SK-N-SH (cell line): ENCODE data around the gene MINDY4.

Source experiments
- CHD2 ChIP-seq: fragments of 150-350 bp; IDR thresholded peaks from 2 replicates; pipeline ENCODE4 v1.6.1; 2018; ENCODE audit warnings: low read length; ENCODE audit not compliant: partially characterized antibody
- EP300 ChIP-seq, 2 experiments: IDR thresholded peaks; 2 replicates each; pipeline versions ENCODE4 v1.4.0 to v1.6.1; 2012; ENCODE audit warnings: borderline replicate concordance in 1 of 2, low read depth in 1 of 2, low read length in 1 of 2
- EZH2phosphoT487 ChIP-seq: fragments of 200-600 bp; sonication (generic); IDR thresholded peaks from 2 replicates; pipeline ENCODE4 v1.6.1; 2017; ENCODE audit warnings: low read depth, mixed run types, mild to moderate bottlenecking, antibody characterized with exemption, moderate library complexity, borderline replicate concordance
- POLR2AphosphoS5 ChIP-seq: IDR thresholded peaks from 2 replicates; pipeline ENCODE4 v1.6.1; 2012; ENCODE audit warnings: low read depth, low read length
- RFX5 ChIP-seq: IDR thresholded peaks from 2 replicates; pipeline ENCODE4 v1.6.1; 2012; ENCODE audit warnings: mild to moderate bottlenecking, improper control_type of control experiment, low read length
- SMC3 ChIP-seq: IDR thresholded peaks from 2 replicates; pipeline ENCODE4 v1.6.1; 2012; ENCODE audit warnings: low read depth, low read length, improper control_type of control experiment
- TF ChIP-seq, protein P1 (sequence below): IDR thresholded peaks from 2 replicates; pipeline ENCODE4 v1.4.0; 2012; ENCODE audit warnings: low read depth
- TF ChIP-seq, protein P2 (sequence below): fragments of 200-600 bp; sonication (generic); IDR thresholded peaks from 2 replicates; pipeline ENCODE4 v1.6.1; 2017; ENCODE audit warnings: antibody characterized with exemption, mild to moderate bottlenecking, moderate library complexity
- TF ChIP-seq, protein P3 (sequence below): IDR thresholded peaks from 2 replicates; pipeline ENCODE4 v1.4.0; 2012; ENCODE audit warnings: low read depth, borderline replicate concordance
- TF ChIP-seq, protein P4 (sequence below): IDR thresholded peaks from 2 replicates; pipeline ENCODE4; 2012
- TF ChIP-seq, protein P5 (sequence below): fragments of 150-350 bp; IDR thresholded peaks from 2 replicates; pipeline ENCODE4 v1.6.1; 2017; ENCODE audit warnings: antibody characterized with exemption, low read length, low read depth, borderline replicate concordance
- TF ChIP-seq, protein P6 (sequence below): IDR thresholded peaks from 2 replicates; pipeline ENCODE4 v1.4.0; 2012; ENCODE audit warnings: low read depth, borderline replicate concordance
- TF ChIP-seq, protein P7 (sequence below): IDR thresholded peaks from 2 replicates; pipeline ENCODE4 v1.6.1; 2012; ENCODE audit warnings: mild to moderate bottlenecking, low read depth, low read length, moderate library complexity

DNA sequence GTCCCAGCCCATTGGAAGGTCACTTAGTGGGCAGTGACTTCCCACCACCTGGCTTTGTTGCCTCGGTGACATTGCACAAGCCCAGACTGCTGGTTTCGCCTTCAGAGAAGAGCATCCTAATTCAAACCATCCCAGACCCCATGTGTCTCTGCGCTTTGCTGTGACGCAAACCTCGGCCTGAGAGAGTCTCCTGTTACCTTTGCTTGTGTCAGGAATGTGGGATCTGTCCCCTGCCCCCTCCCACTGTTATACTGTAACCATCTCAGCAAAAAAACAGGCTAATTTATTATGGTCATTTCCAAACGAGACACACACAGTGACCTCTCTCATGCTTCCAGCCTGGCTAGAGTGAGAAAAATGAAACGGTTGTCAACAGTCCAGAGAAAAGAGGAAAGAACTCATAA lies 115.4 kb downstream of the MINDY4 start:
- TF ChIP-seq, protein P1, sequence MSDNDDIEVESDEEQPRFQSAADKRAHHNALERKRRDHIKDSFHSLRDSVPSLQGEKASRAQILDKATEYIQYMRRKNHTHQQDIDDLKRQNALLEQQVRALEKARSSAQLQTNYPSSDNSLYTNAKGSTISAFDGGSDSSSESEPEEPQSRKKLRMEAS: no peak
- TF ChIP-seq, protein P2, sequence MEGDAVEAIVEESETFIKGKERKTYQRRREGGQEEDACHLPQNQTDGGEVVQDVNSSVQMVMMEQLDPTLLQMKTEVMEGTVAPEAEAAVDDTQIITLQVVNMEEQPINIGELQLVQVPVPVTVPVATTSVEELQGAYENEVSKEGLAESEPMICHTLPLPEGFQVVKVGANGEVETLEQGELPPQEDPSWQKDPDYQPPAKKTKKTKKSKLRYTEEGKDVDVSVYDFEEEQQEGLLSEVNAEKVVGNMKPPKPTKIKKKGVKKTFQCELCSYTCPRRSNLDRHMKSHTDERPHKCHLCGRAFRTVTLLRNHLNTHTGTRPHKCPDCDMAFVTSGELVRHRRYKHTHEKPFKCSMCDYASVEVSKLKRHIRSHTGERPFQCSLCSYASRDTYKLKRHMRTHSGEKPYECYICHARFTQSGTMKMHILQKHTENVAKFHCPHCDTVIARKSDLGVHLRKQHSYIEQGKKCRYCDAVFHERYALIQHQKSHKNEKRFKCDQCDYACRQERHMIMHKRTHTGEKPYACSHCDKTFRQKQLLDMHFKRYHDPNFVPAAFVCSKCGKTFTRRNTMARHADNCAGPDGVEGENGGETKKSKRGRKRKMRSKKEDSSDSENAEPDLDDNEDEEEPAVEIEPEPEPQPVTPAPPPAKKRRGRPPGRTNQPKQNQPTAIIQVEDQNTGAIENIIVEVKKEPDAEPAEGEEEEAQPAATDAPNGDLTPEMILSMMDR: no peak
- TF ChIP-seq SMC3 (no peak), CHD2 (peak; percentile 13), POLR2AphosphoS5 (no peak), RFX5 (no peak), EZH2phosphoT487 (no peak), EP300 (IDR thresholded peaks at IDR 0.05; ENCODE audit: borderline replicate concordance in 1 of 2, low read depth in 1 of 2, low read length in 1 of 2) (peak in 1 of 2 experiments; percentile 55; a peak in 1 of 4 replicates)
- TF ChIP-seq, protein P3, sequence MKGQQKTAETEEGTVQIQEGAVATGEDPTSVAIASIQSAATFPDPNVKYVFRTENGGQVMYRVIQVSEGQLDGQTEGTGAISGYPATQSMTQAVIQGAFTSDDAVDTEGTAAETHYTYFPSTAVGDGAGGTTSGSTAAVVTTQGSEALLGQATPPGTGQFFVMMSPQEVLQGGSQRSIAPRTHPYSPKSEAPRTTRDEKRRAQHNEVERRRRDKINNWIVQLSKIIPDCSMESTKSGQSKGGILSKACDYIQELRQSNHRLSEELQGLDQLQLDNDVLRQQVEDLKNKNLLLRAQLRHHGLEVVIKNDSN: no peak
- TF ChIP-seq, protein P4, sequence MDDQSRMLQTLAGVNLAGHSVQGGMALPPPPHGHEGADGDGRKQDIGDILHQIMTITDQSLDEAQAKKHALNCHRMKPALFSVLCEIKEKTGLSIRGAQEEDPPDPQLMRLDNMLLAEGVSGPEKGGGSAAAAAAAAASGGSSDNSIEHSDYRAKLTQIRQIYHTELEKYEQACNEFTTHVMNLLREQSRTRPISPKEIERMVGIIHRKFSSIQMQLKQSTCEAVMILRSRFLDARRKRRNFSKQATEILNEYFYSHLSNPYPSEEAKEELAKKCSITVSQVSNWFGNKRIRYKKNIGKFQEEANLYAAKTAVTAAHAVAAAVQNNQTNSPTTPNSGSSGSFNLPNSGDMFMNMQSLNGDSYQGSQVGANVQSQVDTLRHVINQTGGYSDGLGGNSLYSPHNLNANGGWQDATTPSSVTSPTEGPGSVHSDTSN: no peak
- TF ChIP-seq, protein P5, sequence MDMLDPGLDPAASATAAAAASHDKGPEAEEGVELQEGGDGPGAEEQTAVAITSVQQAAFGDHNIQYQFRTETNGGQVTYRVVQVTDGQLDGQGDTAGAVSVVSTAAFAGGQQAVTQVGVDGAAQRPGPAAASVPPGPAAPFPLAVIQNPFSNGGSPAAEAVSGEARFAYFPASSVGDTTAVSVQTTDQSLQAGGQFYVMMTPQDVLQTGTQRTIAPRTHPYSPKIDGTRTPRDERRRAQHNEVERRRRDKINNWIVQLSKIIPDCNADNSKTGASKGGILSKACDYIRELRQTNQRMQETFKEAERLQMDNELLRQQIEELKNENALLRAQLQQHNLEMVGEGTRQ: no peak
- TF ChIP-seq, protein P6, sequence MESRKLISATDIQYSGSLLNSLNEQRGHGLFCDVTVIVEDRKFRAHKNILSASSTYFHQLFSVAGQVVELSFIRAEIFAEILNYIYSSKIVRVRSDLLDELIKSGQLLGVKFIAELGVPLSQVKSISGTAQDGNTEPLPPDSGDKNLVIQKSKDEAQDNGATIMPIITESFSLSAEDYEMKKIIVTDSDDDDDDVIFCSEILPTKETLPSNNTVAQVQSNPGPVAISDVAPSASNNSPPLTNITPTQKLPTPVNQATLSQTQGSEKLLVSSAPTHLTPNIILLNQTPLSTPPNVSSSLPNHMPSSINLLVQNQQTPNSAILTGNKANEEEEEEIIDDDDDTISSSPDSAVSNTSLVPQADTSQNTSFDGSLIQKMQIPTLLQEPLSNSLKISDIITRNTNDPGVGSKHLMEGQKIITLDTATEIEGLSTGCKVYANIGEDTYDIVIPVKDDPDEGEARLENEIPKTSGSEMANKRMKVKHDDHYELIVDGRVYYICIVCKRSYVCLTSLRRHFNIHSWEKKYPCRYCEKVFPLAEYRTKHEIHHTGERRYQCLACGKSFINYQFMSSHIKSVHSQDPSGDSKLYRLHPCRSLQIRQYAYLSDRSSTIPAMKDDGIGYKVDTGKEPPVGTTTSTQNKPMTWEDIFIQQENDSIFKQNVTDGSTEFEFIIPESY: no peak
- TF ChIP-seq, protein P7, sequence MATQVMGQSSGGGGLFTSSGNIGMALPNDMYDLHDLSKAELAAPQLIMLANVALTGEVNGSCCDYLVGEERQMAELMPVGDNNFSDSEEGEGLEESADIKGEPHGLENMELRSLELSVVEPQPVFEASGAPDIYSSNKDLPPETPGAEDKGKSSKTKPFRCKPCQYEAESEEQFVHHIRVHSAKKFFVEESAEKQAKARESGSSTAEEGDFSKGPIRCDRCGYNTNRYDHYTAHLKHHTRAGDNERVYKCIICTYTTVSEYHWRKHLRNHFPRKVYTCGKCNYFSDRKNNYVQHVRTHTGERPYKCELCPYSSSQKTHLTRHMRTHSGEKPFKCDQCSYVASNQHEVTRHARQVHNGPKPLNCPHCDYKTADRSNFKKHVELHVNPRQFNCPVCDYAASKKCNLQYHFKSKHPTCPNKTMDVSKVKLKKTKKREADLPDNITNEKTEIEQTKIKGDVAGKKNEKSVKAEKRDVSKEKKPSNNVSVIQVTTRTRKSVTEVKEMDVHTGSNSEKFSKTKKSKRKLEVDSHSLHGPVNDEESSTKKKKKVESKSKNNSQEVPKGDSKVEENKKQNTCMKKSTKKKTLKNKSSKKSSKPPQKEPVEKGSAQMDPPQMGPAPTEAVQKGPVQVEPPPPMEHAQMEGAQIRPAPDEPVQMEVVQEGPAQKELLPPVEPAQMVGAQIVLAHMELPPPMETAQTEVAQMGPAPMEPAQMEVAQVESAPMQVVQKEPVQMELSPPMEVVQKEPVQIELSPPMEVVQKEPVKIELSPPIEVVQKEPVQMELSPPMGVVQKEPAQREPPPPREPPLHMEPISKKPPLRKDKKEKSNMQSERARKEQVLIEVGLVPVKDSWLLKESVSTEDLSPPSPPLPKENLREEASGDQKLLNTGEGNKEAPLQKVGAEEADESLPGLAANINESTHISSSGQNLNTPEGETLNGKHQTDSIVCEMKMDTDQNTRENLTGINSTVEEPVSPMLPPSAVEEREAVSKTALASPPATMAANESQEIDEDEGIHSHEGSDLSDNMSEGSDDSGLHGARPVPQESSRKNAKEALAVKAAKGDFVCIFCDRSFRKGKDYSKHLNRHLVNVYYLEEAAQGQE: no peak
